Effector memory CD8-positive, alpha-beta T cell (primary cell): Measurements from ENCODE around the gene ARHGEF17.

Experiments used
- ATAC-seq: fragments of 150-1000 bp; cut with Tn5 transposase; replicated peaks from 2 replicates; pipeline ENCODE4 v1.10.0; 2021; ENCODE audit warnings: mild to moderate bottlenecking, moderate library complexity
- DNase-seq, 3 experiments: peaks; one replicate each; pipeline ENCODE4 v3.0.0; 2021
- H3K27ac Mint-ChIP-seq, 2 donors: one replicate each; pipeline ENCODE4 v1.8.0; 2022; ENCODE audit warnings: mild to moderate bottlenecking in 2 of 2, mixed read lengths in 2 of 2, moderate library complexity in 2 of 2
- H3K27me3 Mint-ChIP-seq, 2 donors: one replicate each; pipeline ENCODE4 v1.8.0; 2022; ENCODE audit warnings: mixed read lengths in 2 of 2
- H3K36me3 Mint-ChIP-seq: one replicate; pipeline ENCODE4 v1.8.0; 2022; ENCODE audit warnings: mild to moderate bottlenecking, moderate library complexity, mixed read lengths; ENCODE audit not compliant: insufficient read depth
- H3K4me1 Mint-ChIP-seq, 2 donors: one replicate each; pipeline ENCODE4 v1.8.0; 2022; ENCODE audit warnings: low read depth in 2 of 2, mixed read lengths in 2 of 2
- H3K4me3 Mint-ChIP-seq, 2 donors: one replicate each; pipeline ENCODE4 v1.8.0; 2022; ENCODE audit warnings: mild to moderate bottlenecking in 2 of 2, mixed read lengths in 2 of 2, moderate library complexity in 2 of 2
- H3K9me3 Mint-ChIP-seq, 2 donors: one replicate each; pipeline ENCODE4 v1.8.0; 2022; ENCODE audit warnings: mixed read lengths in 2 of 2

The ARHGEF17 gene

GRCh38 chr11:73307323-73308002 is 613 bp upstream of the ARHGEF17 start:
- H3K4me1 Mint-ChIP-seq: peaks cover 8 to 13% of the 10 kb centered on the region in 2 donors
- DNase-seq (peak; percentile 85 to 90 (median 87)), ATAC-seq (peak; percentile 74)
- H3K4me3 Mint-ChIP-seq: peak overlapping the region; percentile 89 to 92
- peaks cover 12 to 39% of the 10 kb centered on the region in 2 donors for H3K27me3 Mint-ChIP-seq
- H3K9me3 Mint-ChIP-seq: no peaks in the 10 kb centered on the region
- H3K36me3 Mint-ChIP-seq: no peaks in the 10 kb centered on the region
- peak overlapping the region; percentile 53 to 70 for H3K27ac Mint-ChIP-seq

GRCh38 chr11:73308961-73309919 is 1.2 kb downstream of the ARHGEF17 start:
- ATAC-seq (no peak), DNase-seq (no peak)
- Mint-ChIP-seq H3K9me3 (no peaks in the 10 kb centered on the region), H3K27ac (no peak overlapping the region), H3K4me1 (peaks cover 17% of the 10 kb centered on the region in 2 donors), H3K27me3 (peaks cover 12 to 31% of the 10 kb centered on the region in 2 donors), H3K36me3 (no peaks in the 10 kb centered on the region), H3K4me3 (peak overlapping the region; percentile 33 to 38)

GRCh38 chr11:73310076-73310475 is 2.0 kb downstream of the ARHGEF17 start:
- Mint-ChIP-seq H3K9me3 (no peaks in the 10 kb centered on the region), H3K4me1 (peaks cover 17 to 19% of the 10 kb centered on the region in 2 donors), H3K27ac (no peak overlapping the region), H3K27me3 (peaks cover 12 to 25% of the 10 kb centered on the region in 2 donors), H3K4me3 (no peak overlapping the region), H3K36me3 (no peaks in the 10 kb centered on the region)
- ATAC-seq: no peak
- DNase-seq: no peak

GRCh38 chr11:73310661-73311393 is 2.8 kb downstream of the ARHGEF17 start:
- peaks cover 15 to 19% of the 10 kb centered on the region in 2 donors for H3K4me1 Mint-ChIP-seq
- no peak for DNase-seq
- no peaks in the 10 kb centered on the region for H3K36me3 Mint-ChIP-seq
- no peak for ATAC-seq
- no peak overlapping the region for H3K4me3 Mint-ChIP-seq
- no peak overlapping the region for H3K27ac Mint-ChIP-seq
- peaks cover 7 to 17% of the 10 kb centered on the region in 2 donors for H3K27me3 Mint-ChIP-seq
- no peaks in the 10 kb centered on the region for H3K9me3 Mint-ChIP-seq

- no peak overlapping the region for H3K4me3 Mint-ChIP-seq
- DNase-seq: no peak
- no peaks in the 10 kb centered on the region for H3K36me3 Mint-ChIP-seq
- ATAC-seq: no peak
- no peak overlapping the region for H3K27ac Mint-ChIP-seq
- peaks cover 7 to 15% of the 10 kb centered on the region in 2 donors for H3K27me3 Mint-ChIP-seq
- H3K4me1 Mint-ChIP-seq: peaks cover 15 to 18% of the 10 kb centered on the region in 2 donors
- H3K9me3 Mint-ChIP-seq: no peaks in the 10 kb centered on the region
Observed at GRCh38 chr11:73311394-73311869, 3.4 kb downstream of the ARHGEF17 start.

GRCh38 chr11:73312036-73312435 is 4.0 kb downstream of the ARHGEF17 start:
- Mint-ChIP-seq H3K9me3 (no peaks in the 10 kb centered on the region), H3K27ac (no peak overlapping the region), H3K36me3 (no peaks in the 10 kb centered on the region), H3K4me3 (no peak overlapping the region), H3K27me3 (peaks cover 5 to 14% of the 10 kb centered on the region in 2 donors), H3K4me1 (peaks cover 12 to 13% of the 10 kb centered on the region in 2 donors)
- ATAC-seq: no peak
- DNase-seq: no peak

GRCh38 chr11:73312851-73313327 is 4.8 kb downstream of the ARHGEF17 start:
- DNase-seq: no peak
- Mint-ChIP-seq H3K4me3 (no peak overlapping the region), H3K9me3 (no peaks in the 10 kb centered on the region), H3K27me3 (peaks cover 0 to 7% of the 10 kb centered on the region in 2 donors), H3K4me1 (peaks cover 7 to 9% of the 10 kb centered on the region in 2 donors), H3K27ac (no peak overlapping the region), H3K36me3 (no peaks in the 10 kb centered on the region)
- ATAC-seq: no peak

- DNase-seq (no peak), ATAC-seq (no peak)
- H3K27me3 Mint-ChIP-seq: peaks cover 0 to 12% of the 10 kb centered on the region in 2 donors
- H3K4me3 Mint-ChIP-seq: no peak overlapping the region
- no peaks in the 10 kb centered on the region for H3K36me3 Mint-ChIP-seq
- H3K9me3 Mint-ChIP-seq: no peaks in the 10 kb centered on the region
- peak overlapping the region; percentile 48 to 62 for H3K27ac Mint-ChIP-seq
- peaks cover 7 to 9% of the 10 kb centered on the region in 2 donors for H3K4me1 Mint-ChIP-seq
Observed at GRCh38 chr11:73313652-73314051, 5.6 kb downstream of the ARHGEF17 start.

- Mint-ChIP-seq H3K9me3 (no peaks in the 10 kb centered on the region), H3K27ac (peak overlapping the region; percentile 48 to 62), H3K36me3 (no peaks in the 10 kb centered on the region), H3K4me3 (no peak overlapping the region), H3K4me1 (peaks cover 7 to 9% of the 10 kb centered on the region in 2 donors), H3K27me3 (peaks cover 2 to 19% of the 10 kb centered on the region in 2 donors)
- ATAC-seq (peak; percentile 7), DNase-seq (no peak)
Observed at GRCh38 chr11:73314117-73314961, 6.3 kb downstream of the ARHGEF17 start.

- Mint-ChIP-seq H3K4me3 (no peak overlapping the region), H3K27ac (no peak overlapping the region), H3K36me3 (no peaks in the 10 kb centered on the region), H3K4me1 (peaks cover 7 to 9% of the 10 kb centered on the region in 2 donors), H3K27me3 (peaks cover 9 to 22% of the 10 kb centered on the region in 2 donors), H3K9me3 (no peaks in the 10 kb centered on the region)
- DNase-seq: no peak
- no peak for ATAC-seq
Observed at GRCh38 chr11:73315293-73316020, 7.4 kb downstream of the ARHGEF17 start.

- peak overlapping the region in 1 of 2 donors; percentile 1 for H3K27ac Mint-ChIP-seq
- ATAC-seq (no peak), DNase-seq (no peak)
- no peaks in the 10 kb centered on the region for H3K36me3 Mint-ChIP-seq
- H3K4me1 Mint-ChIP-seq: peaks cover 7 to 9% of the 10 kb centered on the region in 2 donors
- no peak overlapping the region for H3K4me3 Mint-ChIP-seq
- H3K9me3 Mint-ChIP-seq: no peaks in the 10 kb centered on the region
- peaks cover 9 to 22% of the 10 kb centered on the region in 2 donors for H3K27me3 Mint-ChIP-seq
Observed at GRCh38 chr11:73316422-73316821, 8.3 kb downstream of the ARHGEF17 start.

- peaks cover 9 to 22% of the 10 kb centered on the region in 2 donors for H3K27me3 Mint-ChIP-seq
- no peak overlapping the region for H3K27ac Mint-ChIP-seq
- ATAC-seq (no peak), DNase-seq (no peak)
- H3K9me3 Mint-ChIP-seq: no peaks in the 10 kb centered on the region
- H3K4me1 Mint-ChIP-seq: peaks cover 11% of the 10 kb centered on the region in 2 donors
- no peak overlapping the region for H3K4me3 Mint-ChIP-seq
- no peaks in the 10 kb centered on the region for H3K36me3 Mint-ChIP-seq
Observed at GRCh38 chr11:73317373-73317772, 9.3 kb downstream of the ARHGEF17 start.
